ENCODE results near the gene EDN3.
A peak's percentile ranks its signal among the peaks of the same experiment; 100 is the strongest.

Gene EDN3

GRCh38 chr20:59300333-59301081 is at the start of gene EDN3:
Gene EDN3 (plus strand): TSS chr20:59300611. CDS start chr20:59300813, 202 bp downstream.
- DNase-seq: no peak

- no peak for DNase-seq
These were observed 47.1 kb upstream of the EDN3 start for GRCh38 chr20:59253325-59253724.

- no peak for DNase-seq
These were observed 46.6 kb upstream of the EDN3 start for GRCh38 chr20:59253779-59254319.

- no peak for DNase-seq
These were observed 45.2 kb upstream of the EDN3 start for GRCh38 chr20:59255256-59255655.

- DNase-seq: no peak
These were observed 42.2 kb upstream of the EDN3 start for GRCh38 chr20:59258221-59258621.

- DNase-seq: no peak
These were observed 40.5 kb upstream of the EDN3 start for GRCh38 chr20:59259946-59260345.

- no peak for DNase-seq
These were observed 35.1 kb upstream of the EDN3 start for GRCh38 chr20:59265298-59265697.

- DNase-seq: peak; percentile 19
These were observed 31.5 kb upstream of the EDN3 start for GRCh38 chr20:59268870-59269269.

- no peak for DNase-seq
These were observed 30.9 kb upstream of the EDN3 start for GRCh38 chr20:59269411-59270025.

GRCh38 chr20:59270380-59270779 is 30.0 kb upstream of the EDN3 start:
- DNase-seq: no peak

GRCh38 chr20:59273739-59274357 is 26.6 kb upstream of the EDN3 start:
- no peak for DNase-seq

GRCh38 chr20:59276938-59277337 is 23.5 kb upstream of the EDN3 start:
- DNase-seq: no peak

GRCh38 chr20:59284470-59284869 is 15.9 kb upstream of the EDN3 start:
- no peak for DNase-seq

- DNase-seq: no peak
These were observed 10.4 kb upstream of the EDN3 start for GRCh38 chr20:59289994-59290393.

GRCh38 chr20:59291740-59292383 is 8.5 kb upstream of the EDN3 start:
- no peak for DNase-seq

- no peak for DNase-seq
These were observed 4.9 kb upstream of the EDN3 start for GRCh38 chr20:59295531-59295930.

- DNase-seq: no peak
These were observed 2.7 kb upstream of the EDN3 start for GRCh38 chr20:59297686-59298085.

- DNase-seq: no peak
These were observed 472 bp upstream of the EDN3 start for GRCh38 chr20:59299945-59300332.

GRCh38 chr20:59301343-59302007 is 1.1 kb downstream of the EDN3 start:
- no peak for DNase-seq

- DNase-seq: no peak
These were observed 5.7 kb downstream of the EDN3 start for GRCh38 chr20:59305908-59306655.

GRCh38 chr20:59307270-59307669 is 6.9 kb downstream of the EDN3 start:
- DNase-seq: no peak
